Measurements from ENCODE around the gene MT3.

Gene MT3

DNA sequence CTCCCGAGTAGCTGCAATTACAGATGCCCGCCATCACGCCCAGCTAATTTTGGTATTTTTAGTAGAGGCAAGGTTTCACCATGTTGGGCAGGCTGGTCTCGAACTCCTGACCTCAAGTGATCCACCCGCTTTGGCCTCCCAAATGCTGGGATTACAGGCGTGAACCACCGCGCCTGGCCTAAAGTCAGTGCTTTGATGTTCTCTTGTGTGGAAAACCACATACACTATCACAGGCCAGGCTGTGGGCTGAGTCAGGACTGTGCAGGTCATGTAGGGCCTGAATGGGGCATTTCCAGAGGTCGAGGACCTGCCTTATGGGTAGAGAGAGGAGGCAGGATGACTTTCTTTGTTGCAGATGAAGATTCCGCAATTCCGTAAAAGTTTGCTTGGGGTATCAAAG lies 5.1 kb upstream of the MT3 start (continued):
- TF ChIP-seq, protein P1, sequence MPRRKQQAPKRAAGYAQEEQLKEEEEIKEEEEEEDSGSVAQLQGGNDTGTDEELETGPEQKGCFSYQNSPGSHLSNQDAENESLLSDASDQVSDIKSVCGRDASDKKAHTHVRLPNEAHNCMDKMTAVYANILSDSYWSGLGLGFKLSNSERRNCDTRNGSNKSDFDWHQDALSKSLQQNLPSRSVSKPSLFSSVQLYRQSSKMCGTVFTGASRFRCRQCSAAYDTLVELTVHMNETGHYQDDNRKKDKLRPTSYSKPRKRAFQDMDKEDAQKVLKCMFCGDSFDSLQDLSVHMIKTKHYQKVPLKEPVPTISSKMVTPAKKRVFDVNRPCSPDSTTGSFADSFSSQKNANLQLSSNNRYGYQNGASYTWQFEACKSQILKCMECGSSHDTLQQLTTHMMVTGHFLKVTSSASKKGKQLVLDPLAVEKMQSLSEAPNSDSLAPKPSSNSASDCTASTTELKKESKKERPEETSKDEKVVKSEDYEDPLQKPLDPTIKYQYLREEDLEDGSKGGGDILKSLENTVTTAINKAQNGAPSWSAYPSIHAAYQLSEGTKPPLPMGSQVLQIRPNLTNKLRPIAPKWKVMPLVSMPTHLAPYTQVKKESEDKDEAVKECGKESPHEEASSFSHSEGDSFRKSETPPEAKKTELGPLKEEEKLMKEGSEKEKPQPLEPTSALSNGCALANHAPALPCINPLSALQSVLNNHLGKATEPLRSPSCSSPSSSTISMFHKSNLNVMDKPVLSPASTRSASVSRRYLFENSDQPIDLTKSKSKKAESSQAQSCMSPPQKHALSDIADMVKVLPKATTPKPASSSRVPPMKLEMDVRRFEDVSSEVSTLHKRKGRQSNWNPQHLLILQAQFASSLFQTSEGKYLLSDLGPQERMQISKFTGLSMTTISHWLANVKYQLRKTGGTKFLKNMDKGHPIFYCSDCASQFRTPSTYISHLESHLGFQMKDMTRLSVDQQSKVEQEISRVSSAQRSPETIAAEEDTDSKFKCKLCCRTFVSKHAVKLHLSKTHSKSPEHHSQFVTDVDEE (CRISPR knock-in tag; IDR thresholded peaks at IDR 0.05), result no peak
- TF ChIP-seq TCF4 (CRISPR knock-in tag; IDR thresholded peaks at IDR 0.05; ENCODE audit: borderline replicate concordance), result no peak

DNA sequence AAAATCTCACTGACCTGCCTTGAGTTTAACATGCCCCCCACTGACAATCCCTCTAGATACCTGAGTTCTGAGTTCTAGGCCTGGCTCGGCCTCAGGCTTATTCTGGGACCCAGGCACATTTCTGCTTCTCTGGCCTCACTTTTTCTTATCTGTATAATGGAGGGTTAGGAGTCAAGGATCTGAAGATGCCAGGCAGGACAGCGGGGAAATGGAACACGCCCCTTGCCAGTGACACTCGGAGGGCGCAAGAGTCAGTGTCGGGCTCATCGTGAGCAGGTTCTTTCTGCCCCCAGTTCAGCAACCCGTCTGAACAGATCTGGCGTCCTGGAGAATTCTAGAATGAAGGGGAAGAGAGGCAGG lies 567 bp upstream of the MT3 start:
- no peak for ATAC-seq
- no peak for TF ChIP-seq ZFP30 (CRISPR knock-in tag; IDR thresholded peaks at IDR 0.05)
- no peak for TF ChIP-seq ZC3H10 (CRISPR knock-in tag; IDR thresholded peaks at IDR 0.05)
- no peak for TF ChIP-seq ARNTL (CRISPR knock-in tag; IDR thresholded peaks at IDR 0.05; ENCODE audit: borderline replicate concordance, low read depth)
- TF ChIP-seq ISL1 (CRISPR knock-in tag; IDR thresholded peaks at IDR 0.05), result no peak
- TF ChIP-seq RARB (CRISPR knock-in tag; IDR thresholded peaks at IDR 0.05), result no peak
- TF ChIP-seq, protein P2, sequence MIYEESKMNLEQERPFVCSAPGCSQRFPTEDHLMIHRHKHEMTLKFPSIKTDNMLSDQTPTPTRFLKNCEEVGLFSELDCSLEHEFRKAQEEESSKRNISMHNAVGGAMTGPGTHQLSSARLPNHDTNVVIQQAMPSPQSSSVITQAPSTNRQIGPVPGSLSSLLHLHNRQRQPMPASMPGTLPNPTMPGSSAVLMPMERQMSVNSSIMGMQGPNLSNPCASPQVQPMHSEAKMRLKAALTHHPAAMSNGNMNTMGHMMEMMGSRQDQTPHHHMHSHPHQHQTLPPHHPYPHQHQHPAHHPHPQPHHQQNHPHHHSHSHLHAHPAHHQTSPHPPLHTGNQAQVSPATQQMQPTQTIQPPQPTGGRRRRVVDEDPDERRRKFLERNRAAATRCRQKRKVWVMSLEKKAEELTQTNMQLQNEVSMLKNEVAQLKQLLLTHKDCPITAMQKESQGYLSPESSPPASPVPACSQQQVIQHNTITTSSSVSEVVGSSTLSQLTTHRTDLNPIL (CRISPR knock-in tag; IDR thresholded peaks at IDR 0.05; ENCODE audit: low read depth), result no peak
- TF ChIP-seq, protein P1 (CRISPR knock-in tag; IDR thresholded peaks at IDR 0.05), result no peak
- no peak for TF ChIP-seq TCF4 (CRISPR knock-in tag; IDR thresholded peaks at IDR 0.05; ENCODE audit: borderline replicate concordance)
- TF ChIP-seq, protein P3, sequence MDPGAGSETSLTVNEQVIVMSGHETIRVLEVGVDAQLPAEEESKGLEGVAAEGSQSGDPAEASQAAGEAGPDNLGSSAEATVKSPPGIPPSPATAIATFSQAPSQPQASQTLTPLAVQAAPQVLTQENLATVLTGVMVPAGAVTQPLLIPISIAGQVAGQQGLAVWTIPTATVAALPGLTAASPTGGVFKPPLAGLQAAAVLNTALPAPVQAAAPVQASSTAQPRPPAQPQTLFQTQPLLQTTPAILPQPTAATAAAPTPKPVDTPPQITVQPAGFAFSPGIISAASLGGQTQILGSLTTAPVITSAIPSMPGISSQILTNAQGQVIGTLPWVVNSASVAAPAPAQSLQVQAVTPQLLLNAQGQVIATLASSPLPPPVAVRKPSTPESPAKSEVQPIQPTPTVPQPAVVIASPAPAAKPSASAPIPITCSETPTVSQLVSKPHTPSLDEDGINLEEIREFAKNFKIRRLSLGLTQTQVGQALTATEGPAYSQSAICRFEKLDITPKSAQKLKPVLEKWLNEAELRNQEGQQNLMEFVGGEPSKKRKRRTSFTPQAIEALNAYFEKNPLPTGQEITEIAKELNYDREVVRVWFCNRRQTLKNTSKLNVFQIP (CRISPR knock-in tag; IDR thresholded peaks at IDR 0.05; ENCODE audit: borderline replicate concordance, low read depth), result no peak
- TF ChIP-seq, protein P4, sequence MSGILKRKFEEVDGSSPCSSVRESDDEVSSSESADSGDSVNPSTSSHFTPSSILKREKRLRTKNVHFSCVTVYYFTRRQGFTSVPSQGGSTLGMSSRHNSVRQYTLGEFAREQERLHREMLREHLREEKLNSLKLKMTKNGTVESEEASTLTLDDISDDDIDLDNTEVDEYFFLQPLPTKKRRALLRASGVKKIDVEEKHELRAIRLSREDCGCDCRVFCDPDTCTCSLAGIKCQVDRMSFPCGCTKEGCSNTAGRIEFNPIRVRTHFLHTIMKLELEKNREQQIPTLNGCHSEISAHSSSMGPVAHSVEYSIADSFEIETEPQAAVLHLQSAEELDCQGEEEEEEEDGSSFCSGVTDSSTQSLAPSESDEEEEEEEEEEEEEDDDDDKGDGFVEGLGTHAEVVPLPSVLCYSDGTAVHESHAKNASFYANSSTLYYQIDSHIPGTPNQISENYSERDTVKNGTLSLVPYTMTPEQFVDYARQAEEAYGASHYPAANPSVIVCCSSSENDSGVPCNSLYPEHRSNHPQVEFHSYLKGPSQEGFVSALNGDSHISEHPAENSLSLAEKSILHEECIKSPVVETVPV (CRISPR knock-in tag; IDR thresholded peaks at IDR 0.05), result no peak
- TF ChIP-seq ZNF70 (CRISPR knock-in tag; IDR thresholded peaks at IDR 0.05), result no peak
- TF ChIP-seq ZNF565 (CRISPR knock-in tag; conservative IDR thresholded peaks at IDR 0.05; ENCODE audit: low read depth), result no peak
- no peak for TF ChIP-seq CSDC2 (CRISPR knock-in tag; IDR thresholded peaks at IDR 0.05)

DNA sequence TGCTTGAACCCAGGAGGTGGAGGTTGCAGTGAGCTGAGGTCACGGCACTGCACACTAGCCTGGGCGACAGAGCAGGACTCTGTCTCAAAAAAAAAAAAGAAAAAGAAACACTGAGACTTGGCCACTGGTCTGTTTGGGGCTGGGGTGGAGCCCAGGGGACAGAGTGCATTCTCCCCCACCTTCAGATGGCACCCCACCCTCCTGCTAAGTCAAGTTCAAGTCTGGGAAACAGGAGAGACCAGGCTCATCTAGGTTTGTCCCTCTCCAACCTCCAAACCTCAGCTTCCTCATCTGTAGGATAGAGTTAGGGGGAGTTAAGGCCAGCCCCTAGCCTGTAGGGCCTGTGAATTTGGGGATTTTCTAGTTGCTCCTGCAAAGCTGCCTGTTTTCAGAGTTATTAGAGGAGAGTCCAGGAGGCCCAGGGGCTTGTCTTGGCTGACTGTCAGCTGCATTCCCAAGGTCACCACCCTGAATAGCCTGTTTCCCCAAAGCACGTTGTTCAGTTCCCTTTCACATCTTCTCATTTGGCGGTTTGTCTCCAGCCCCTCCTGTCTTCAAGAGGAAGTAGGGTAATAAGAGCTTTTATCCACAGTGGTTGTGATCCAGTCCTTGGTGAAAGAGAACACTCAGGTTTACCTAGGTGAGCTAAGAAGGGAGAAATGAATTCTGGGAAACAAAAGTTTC lies 2.2 kb downstream of the MT3 start:
- ATAC-seq, result no peak
- TF ChIP-seq TCF4 (CRISPR knock-in tag; IDR thresholded peaks at IDR 0.05; ENCODE audit: borderline replicate concordance) (no peak), ZNF565 (CRISPR knock-in tag; conservative IDR thresholded peaks at IDR 0.05; ENCODE audit: low read depth) (no peak), OSR1 (CRISPR knock-in tag; IDR thresholded peaks at IDR 0.05) (no peak), ZC3H10 (CRISPR knock-in tag; IDR thresholded peaks at IDR 0.05) (no peak), ZNF70 (CRISPR knock-in tag; IDR thresholded peaks at IDR 0.05) (no peak), ARNTL (CRISPR knock-in tag; IDR thresholded peaks at IDR 0.05; ENCODE audit: borderline replicate concordance, low read depth) (no peak), BACH2 (CRISPR knock-in tag; IDR thresholded peaks at IDR 0.05; ENCODE audit: borderline replicate concordance) (no peak), ZFP3 (CRISPR knock-in tag; IDR thresholded peaks at IDR 0.05) (no peak), CSDC2 (CRISPR knock-in tag; IDR thresholded peaks at IDR 0.05) (no peak), ISL1 (CRISPR knock-in tag; IDR thresholded peaks at IDR 0.05) (no peak)
- TF ChIP-seq, protein P2 (CRISPR knock-in tag; IDR thresholded peaks at IDR 0.05; ENCODE audit: low read depth), result no peak
- TF ChIP-seq, protein P5, sequence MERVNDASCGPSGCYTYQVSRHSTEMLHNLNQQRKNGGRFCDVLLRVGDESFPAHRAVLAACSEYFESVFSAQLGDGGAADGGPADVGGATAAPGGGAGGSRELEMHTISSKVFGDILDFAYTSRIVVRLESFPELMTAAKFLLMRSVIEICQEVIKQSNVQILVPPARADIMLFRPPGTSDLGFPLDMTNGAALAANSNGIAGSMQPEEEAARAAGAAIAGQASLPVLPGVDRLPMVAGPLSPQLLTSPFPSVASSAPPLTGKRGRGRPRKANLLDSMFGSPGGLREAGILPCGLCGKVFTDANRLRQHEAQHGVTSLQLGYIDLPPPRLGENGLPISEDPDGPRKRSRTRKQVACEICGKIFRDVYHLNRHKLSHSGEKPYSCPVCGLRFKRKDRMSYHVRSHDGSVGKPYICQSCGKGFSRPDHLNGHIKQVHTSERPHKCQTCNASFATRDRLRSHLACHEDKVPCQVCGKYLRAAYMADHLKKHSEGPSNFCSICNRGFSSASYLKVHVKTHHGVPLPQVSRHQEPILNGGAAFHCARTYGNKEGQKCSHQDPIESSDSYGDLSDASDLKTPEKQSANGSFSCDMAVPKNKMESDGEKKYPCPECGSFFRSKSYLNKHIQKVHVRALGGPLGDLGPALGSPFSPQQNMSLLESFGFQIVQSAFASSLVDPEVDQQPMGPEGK (CRISPR knock-in tag; IDR thresholded peaks at IDR 0.05; ENCODE audit: borderline replicate concordance), result no peak
- TF ChIP-seq, protein P3 (CRISPR knock-in tag; IDR thresholded peaks at IDR 0.05; ENCODE audit: borderline replicate concordance, low read depth), result no peak
- TF ChIP-seq, protein P4 (CRISPR knock-in tag; IDR thresholded peaks at IDR 0.05), result no peak

Measured in SK-N-SH treated with all-trans-retinoic acid at 6 μM for 48 hours (cell line).